ENCODE data around the gene LRRC4.

The LRRC4 gene

GRCh38 chr7:127979113-127979727 is 52.0 kb downstream of the LRRC4 start:
- no peak overlapping the region for H3K27ac ChIP-seq
- TF ChIP-seq, protein P1, sequence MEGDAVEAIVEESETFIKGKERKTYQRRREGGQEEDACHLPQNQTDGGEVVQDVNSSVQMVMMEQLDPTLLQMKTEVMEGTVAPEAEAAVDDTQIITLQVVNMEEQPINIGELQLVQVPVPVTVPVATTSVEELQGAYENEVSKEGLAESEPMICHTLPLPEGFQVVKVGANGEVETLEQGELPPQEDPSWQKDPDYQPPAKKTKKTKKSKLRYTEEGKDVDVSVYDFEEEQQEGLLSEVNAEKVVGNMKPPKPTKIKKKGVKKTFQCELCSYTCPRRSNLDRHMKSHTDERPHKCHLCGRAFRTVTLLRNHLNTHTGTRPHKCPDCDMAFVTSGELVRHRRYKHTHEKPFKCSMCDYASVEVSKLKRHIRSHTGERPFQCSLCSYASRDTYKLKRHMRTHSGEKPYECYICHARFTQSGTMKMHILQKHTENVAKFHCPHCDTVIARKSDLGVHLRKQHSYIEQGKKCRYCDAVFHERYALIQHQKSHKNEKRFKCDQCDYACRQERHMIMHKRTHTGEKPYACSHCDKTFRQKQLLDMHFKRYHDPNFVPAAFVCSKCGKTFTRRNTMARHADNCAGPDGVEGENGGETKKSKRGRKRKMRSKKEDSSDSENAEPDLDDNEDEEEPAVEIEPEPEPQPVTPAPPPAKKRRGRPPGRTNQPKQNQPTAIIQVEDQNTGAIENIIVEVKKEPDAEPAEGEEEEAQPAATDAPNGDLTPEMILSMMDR (IDR thresholded peaks at IDR 0.05), result no peak
- TF ChIP-seq ZFX (IDR thresholded peaks at IDR 0.05; ENCODE audit: borderline replicate concordance), result no peak

- H3K27ac ChIP-seq, result no peak overlapping the region
- TF ChIP-seq, protein P1 (IDR thresholded peaks at IDR 0.05), result no peak
- no peak for TF ChIP-seq ZFX (IDR thresholded peaks at IDR 0.05; ENCODE audit: borderline replicate concordance)
Observed at GRCh38 chr7:127978421-127978820, 52.8 kb downstream of the LRRC4 start.
